IMR-90 (cell line): Measurements from ENCODE around the gene PLXNA4. TPM values are rescaled to one million over a fixed set of nuclear protein-coding genes. Genes with fewer than 3 reads are reported as not detected.

Experiments used
- ATAC-seq: fragments of 200-7000 bp; cut with Tn5 transposase; 2 replicates; pipeline ENCODE4 v1.9.1; 2020; ENCODE audit warnings: low read depth, mild to moderate bottlenecking, moderate library complexity
- BruUV-seq: library from RNA; stranded (reverse); fragments of 400-500 nt; replicated peaks from 2 replicates; lab custom pipeline; 2021; lab: Mats Ljungman, UMichigan
- CTCF ChIA-PET: fragments of 300-600 bp; formaldehyde crosslinking; extraction: SDS; loops from one replicate; lab custom pipeline; 2021; ENCODE audit warnings: antibody characterized with exemption; lab: Yijun Ruan, JAX
- POLR2A ChIA-PET: fragments of 300-600 bp; sonication (Branson Sonifier 250); formaldehyde crosslinking; loops from one replicate; lab custom pipeline; 2022; ENCODE audit warnings: antibody characterized with exemption; ENCODE audit not compliant: unreplicated experiment; lab: Charles Lee
- DNase-seq: peaks from one replicate; pipeline ENCODE4 v3.0.0; 2013
- H2AFZ ChIP-seq: replicated peaks from 2 replicates; pipeline ENCODE3; 2013; ENCODE audit warnings: low read length, mild to moderate bottlenecking; ENCODE audit not compliant: poor library complexity
- H2AK5ac ChIP-seq: 2 replicates; pipeline ENCODE4 v1.6.1; 2013; ENCODE audit warnings: low read depth, low read length, inconsistent platforms
- H2AK9ac ChIP-seq: replicated peaks from 2 replicates; pipeline ENCODE3; 2013; ENCODE audit warnings: mild to moderate bottlenecking, low read depth, low read length, moderate library complexity; ENCODE audit not compliant: poor library complexity
- H2BK120ac ChIP-seq: 2 replicates; pipeline ENCODE4 v1.6.1; 2013; ENCODE audit warnings: low read depth, low read length, inconsistent platforms
- H2BK15ac ChIP-seq: 3 replicates; pipeline ENCODE4 v1.6.1; 2013; ENCODE audit warnings: low read depth, low read length, inconsistent platforms
- H2BK20ac ChIP-seq: 2 replicates; pipeline ENCODE4 v1.6.1; 2013; ENCODE audit warnings: low read depth, mild to moderate bottlenecking, inconsistent platforms, low read length, moderate library complexity
- H2BK5ac ChIP-seq: 2 replicates; pipeline ENCODE4 v1.6.1; 2013; ENCODE audit warnings: mild to moderate bottlenecking, low read depth, low read length, inconsistent platforms; ENCODE audit not compliant: poor library complexity, severe bottlenecking
- H3K14ac ChIP-seq: replicated peaks from 2 replicates; pipeline ENCODE4 v1.6.1; 2013; ENCODE audit warnings: low read depth, low read length, inconsistent platforms
- H3K18ac ChIP-seq: 2 replicates; pipeline ENCODE4 v1.6.1; 2013; ENCODE audit warnings: low read depth, low read length, control low read depth
- H3K23ac ChIP-seq: 2 replicates; pipeline ENCODE4 v1.6.1; 2013; ENCODE audit warnings: low read depth, low read length, inconsistent platforms
- H3K27ac ChIP-seq: 2 replicates; pipeline ENCODE4 v1.5.1; 2013; ENCODE audit warnings: mild to moderate bottlenecking, control low read depth, low read length; ENCODE audit not compliant: insufficient read depth
- H3K27me3 ChIP-seq: 2 replicates; pipeline ENCODE4 v1.6.1; 2013; ENCODE audit warnings: low read length; ENCODE audit not compliant: control insufficient read depth, insufficient read depth
- H3K36me3 ChIP-seq: 2 replicates; pipeline ENCODE4 v1.6.1; 2013; ENCODE audit warnings: low read length, mixed read lengths; ENCODE audit not compliant: control insufficient read depth, insufficient read depth
- H3K4ac ChIP-seq: 2 replicates; pipeline ENCODE4 v1.6.1; 2013; ENCODE audit warnings: low read depth, low read length, inconsistent platforms
- H3K4me1 ChIP-seq: 2 replicates; pipeline ENCODE4 v1.6.1; 2013; ENCODE audit warnings: low read length, mixed read lengths; ENCODE audit not compliant: control insufficient read depth, insufficient read depth
- H3K4me2 ChIP-seq: 2 replicates; pipeline ENCODE4 v1.6.1; 2013; ENCODE audit warnings: low read depth, mild to moderate bottlenecking, control low read depth, low read length, moderate library complexity
- H3K4me3 ChIP-seq: 2 replicates; pipeline ENCODE4 v1.5.1; 2013; ENCODE audit warnings: low read depth, mild to moderate bottlenecking, control low read depth, low read length, moderate library complexity; ENCODE audit not compliant: insufficient read depth
- H3K56ac ChIP-seq: 2 replicates; pipeline ENCODE4 v1.6.1; 2013; ENCODE audit warnings: low read length, inconsistent platforms; ENCODE audit not compliant: insufficient read depth; ENCODE audit errors: extremely low read depth
- H3K79me1 ChIP-seq, 2 experiments: 2 replicates each; pipeline ENCODE4 v1.6.1; 2013; ENCODE audit warnings: low read length in 2 of 2, inconsistent platforms in 1 of 2, low read depth in 1 of 2
- H3K9ac ChIP-seq: 2 replicates; pipeline ENCODE4 v1.6.1; 2013; ENCODE audit warnings: low read depth, low read length, control low read depth
- H3K9me1 ChIP-seq: 2 replicates; pipeline ENCODE4 v1.6.1; 2013; ENCODE audit warnings: low read length, inconsistent platforms; ENCODE audit not compliant: insufficient read depth
- H3K9me3 ChIP-seq: 2 replicates; pipeline ENCODE4 v1.6.1; 2013; ENCODE audit warnings: low read length; ENCODE audit not compliant: control insufficient read depth, insufficient read depth
- H4K20me1 ChIP-seq: 2 replicates; pipeline ENCODE4 v1.6.1; 2013; ENCODE audit warnings: low read length, inconsistent platforms; ENCODE audit not compliant: insufficient read depth
- H4K5ac ChIP-seq: 2 replicates; pipeline ENCODE4 v1.6.1; 2013; ENCODE audit warnings: mild to moderate bottlenecking, low read depth, low read length, control low read depth
- H4K8ac ChIP-seq, 2 experiments: 2 replicates each; pipeline ENCODE4 v1.6.1; 2013; ENCODE audit warnings: low read depth in 2 of 2, low read length in 2 of 2, control low read depth in 1 of 2, inconsistent platforms in 1 of 2
- H4K91ac ChIP-seq: 2 replicates; pipeline ENCODE4 v1.6.1; 2013; ENCODE audit warnings: low read depth, low read length, inconsistent platforms; ENCODE audit not compliant: insufficient read depth
- BHLHE40 ChIP-seq: fragments of 150-350 bp; IDR thresholded peaks from 2 replicates; pipeline ENCODE4 v1.6.1; 2016; ENCODE audit warnings: mild to moderate bottlenecking, low read depth, low read length
- CEBPB ChIP-seq: IDR thresholded peaks from 2 replicates; pipeline ENCODE4 v1.6.1; 2012; ENCODE audit warnings: low read depth, low read length, improper control_type of control experiment
- ELK1 ChIP-seq: fragments of 150-350 bp; IDR thresholded peaks from 2 replicates; pipeline ENCODE4 v1.6.1; 2016; ENCODE audit warnings: low read depth, mild to moderate bottlenecking, low read length, moderate library complexity, borderline replicate concordance
- FOS ChIP-seq: fragments of 150-350 bp; IDR thresholded peaks from 2 replicates; pipeline ENCODE4 v1.6.1; 2016; ENCODE audit warnings: low read depth, low read length
- MAFK ChIP-seq: IDR thresholded peaks from 2 replicates; pipeline ENCODE4 v1.6.1; 2012; ENCODE audit warnings: low read depth, low read length, improper control_type of control experiment
- MAZ ChIP-seq: IDR thresholded peaks from 2 replicates; pipeline ENCODE4 v1.6.1; 2012; ENCODE audit warnings: low read depth, mild to moderate bottlenecking, low read length, improper control_type of control experiment, moderate library complexity, borderline replicate concordance
- MXI1 ChIP-seq: IDR thresholded peaks from 2 replicates; pipeline ENCODE4 v1.6.1; 2012; ENCODE audit warnings: low read depth, mild to moderate bottlenecking, low read length, moderate library complexity, borderline replicate concordance
- NFE2L2 ChIP-seq: fragments of 150-350 bp; IDR thresholded peaks from 2 replicates; pipeline ENCODE4 v1.6.1; 2016; ENCODE audit warnings: low read depth, mild to moderate bottlenecking, low read length
- RAD21 ChIP-seq: IDR thresholded peaks from 2 replicates; pipeline ENCODE4 v1.6.1; 2012; ENCODE audit warnings: low read length, improper control_type of control experiment
- RCOR1 ChIP-seq: IDR thresholded peaks from 2 replicates; pipeline ENCODE4 v1.6.1; 2012; ENCODE audit warnings: mild to moderate bottlenecking, low read length, improper control_type of control experiment; ENCODE audit not compliant: insufficient replicate concordance
- RFX5 ChIP-seq: IDR thresholded peaks from 2 replicates; pipeline ENCODE4 v1.8.0; 2012; ENCODE audit warnings: low read depth, mild to moderate bottlenecking, low read length, moderate library complexity
- SMC3 ChIP-seq: fragments of 150-350 bp; IDR thresholded peaks from 2 replicates; pipeline ENCODE4 v1.6.1; 2016; ENCODE audit warnings: low read depth, mild to moderate bottlenecking, antibody characterized with exemption, low read length, moderate library complexity
- USF2 ChIP-seq: fragments of 150-350 bp; IDR thresholded peaks from 2 replicates; pipeline ENCODE4 v1.6.1; 2017; ENCODE audit warnings: mild to moderate bottlenecking, antibody characterized with exemption, low read length, low read depth
- WGBS, 2 experiments: methylation state at CpG; one replicate each; pipeline versions ENCODE4 v1.1.5 to v1.1.7; 2013; ENCODE audit warnings: missing lambda C conversion rate in 2 of 2; ENCODE audit not compliant: insufficient read length in 1 of 2; ENCODE audit errors: extremely low coverage in 2 of 2; 5-methylcytosine and 5-hydroxymethylcytosine counted together
- dilution Hi-C: fragments of 300-500 bp; cut with HindIII; formaldehyde crosslinking; loops from one replicate; pipeline ENCODE4 v1.14.3; 2018; ENCODE audit warnings: low sequenced_read_pairs; ENCODE audit not compliant: unreplicated experiment
- in situ Hi-C: fragments of 300-500 bp; cut with MboI; formaldehyde crosslinking; loops from 3 replicates; pipeline ENCODE4 v1.14.3; 2019; ENCODE audit warnings: low sequenced_read_pairs, inconsistent platforms, mixed read lengths
- intact Hi-C: fragments of 100-400 bp; cut with micrococcal nuclease; formaldehyde crosslinking; loops from 2 replicates; pipeline ENCODE4 v1.10.0; 2022
- polyA plus RNA-seq, 3 experiments: library from polyadenylated mRNA; depleted of rRNA; stranded (reverse); fragments of >200 nt; gene quantifications; 2 replicates each; pipeline ENCODE4 v1.2.3, GENCODE V29; 2012; ENCODE audit warnings: low replicate concordance in 1 of 3
- total RNA-seq: library from RNA; depleted of rRNA; stranded (reverse); fragments of >200 nt; gene quantifications from 2 replicates; pipeline ENCODE4 v1.2.3, GENCODE V29; 2012

Gene PLXNA4
- total and polyA plus RNA-seq, 2 of the 4 experiments (the other 2 are of a cell fraction), result under 0.01 TPM

GRCh38 chr7:132433301-132433700 lies 143.0 kb downstream of the PLXNA4 start:
- in situ Hi-C loops, result no loop called here
- BruUV-seq, result no TSS peak
- Histone ChIP-seq H3K79me1 (no peaks in the 10 kb centered on the region), H3K23ac (no peak overlapping the region), H2BK20ac (no peak overlapping the region), H3K27me3 (no peaks in the 10 kb centered on the region), H3K4me3 (no peak overlapping the region), H3K9me3 (no peaks in the 10 kb centered on the region), H4K5ac (no peak overlapping the region), H3K4me1 (no peaks in the 10 kb centered on the region), H2AFZ (no peak overlapping the region), H3K27ac (no peak overlapping the region), H2AK5ac (no peak overlapping the region), H4K91ac (no peak overlapping the region), H2AK9ac (no peak overlapping the region), H2BK120ac (no peak overlapping the region), H3K18ac (no peak overlapping the region), H3K4ac (no peak overlapping the region), H3K36me3 (no peaks in the 10 kb centered on the region), H3K9me1 (no peaks in the 10 kb centered on the region), H3K56ac (no peak overlapping the region), H4K20me1 (no peaks in the 10 kb centered on the region), H2BK5ac (no peak overlapping the region), H2BK15ac (no peak overlapping the region), H3K4me2 (no peak overlapping the region), H4K8ac (no peak overlapping the region), H3K9ac (no peak overlapping the region), H3K14ac (no peak overlapping the region)
- no CpG with 5 or more reads among the region's 2 CpGs for WGBS, 2 experiments
- intact Hi-C loops, result no loop called here
- POLR2A ChIA-PET, result no interaction called here
- ATAC-seq (no peak), DNase-seq (no peak)
- CTCF ChIA-PET, result no interaction called here
- no peak for TF ChIP-seq MAZ
- TF ChIP-seq CEBPB, result no peak
- TF ChIP-seq RCOR1, result no peak
- TF ChIP-seq BHLHE40, result no peak
- no peak for TF ChIP-seq USF2
- no peak for TF ChIP-seq RAD21
- TF ChIP-seq RFX5, result no peak
- no peak for TF ChIP-seq ELK1
- TF ChIP-seq SMC3, result no peak
- TF ChIP-seq MXI1, result no peak
- TF ChIP-seq MAFK, result no peak
- no peak for TF ChIP-seq NFE2L2
- TF ChIP-seq FOS, result no peak
- dilution Hi-C loops, result no loop called here
